HG03280 (cell line): ENCODE data around the gene HES5.

Source experiments
- ATAC-seq: cut with Tn5 transposase; IDR thresholded peaks from one replicate; pipeline ENCODE4 v1.9.1; 2021; ENCODE audit warnings: mild to moderate bottlenecking, moderate library complexity; ENCODE audit not compliant: unreplicated experiment

HES5 gene

DNA sequence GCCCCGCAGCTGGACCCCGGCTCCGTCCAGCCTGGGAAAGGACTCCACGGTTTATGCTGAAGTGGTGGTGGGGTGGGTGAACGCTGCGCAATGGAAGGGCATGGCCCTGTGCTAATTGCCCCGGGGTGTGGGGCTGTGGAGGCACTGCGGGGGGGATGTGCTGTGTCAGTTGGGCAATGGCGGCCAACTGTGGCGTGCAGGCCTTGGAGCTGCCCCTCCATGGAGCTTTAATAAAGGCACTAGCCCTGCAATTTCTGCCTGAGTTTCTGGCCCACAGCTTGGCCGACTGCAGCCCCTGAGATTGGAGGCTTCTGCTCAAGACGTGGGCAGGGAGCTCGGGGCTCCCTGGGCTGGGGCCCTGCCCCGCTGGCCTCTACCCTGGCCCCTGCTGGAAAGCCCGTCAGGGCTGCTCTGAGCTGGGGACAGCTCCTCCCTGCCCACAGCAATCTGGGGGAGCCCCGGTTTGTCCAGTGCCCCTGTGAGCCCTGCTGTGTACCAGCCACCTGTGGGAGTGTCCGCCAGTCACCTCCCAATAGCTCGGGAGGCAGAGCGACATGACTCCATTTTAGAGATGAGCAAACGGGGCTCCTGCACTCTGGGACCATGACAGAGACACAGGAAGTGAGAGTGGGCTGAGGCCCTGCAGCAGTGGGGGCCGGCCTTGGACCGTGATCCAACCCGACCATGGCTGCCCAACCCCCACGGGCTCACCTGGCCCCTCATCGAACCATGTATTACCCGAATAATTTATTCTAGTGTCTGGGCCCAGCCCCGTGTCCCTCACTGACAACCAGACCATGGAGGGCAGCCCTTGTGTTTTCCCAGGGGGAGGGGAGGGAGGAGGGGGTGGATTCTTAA, 17.4 kb upstream of the HES5 start:
- no peak for ATAC-seq

DNA sequence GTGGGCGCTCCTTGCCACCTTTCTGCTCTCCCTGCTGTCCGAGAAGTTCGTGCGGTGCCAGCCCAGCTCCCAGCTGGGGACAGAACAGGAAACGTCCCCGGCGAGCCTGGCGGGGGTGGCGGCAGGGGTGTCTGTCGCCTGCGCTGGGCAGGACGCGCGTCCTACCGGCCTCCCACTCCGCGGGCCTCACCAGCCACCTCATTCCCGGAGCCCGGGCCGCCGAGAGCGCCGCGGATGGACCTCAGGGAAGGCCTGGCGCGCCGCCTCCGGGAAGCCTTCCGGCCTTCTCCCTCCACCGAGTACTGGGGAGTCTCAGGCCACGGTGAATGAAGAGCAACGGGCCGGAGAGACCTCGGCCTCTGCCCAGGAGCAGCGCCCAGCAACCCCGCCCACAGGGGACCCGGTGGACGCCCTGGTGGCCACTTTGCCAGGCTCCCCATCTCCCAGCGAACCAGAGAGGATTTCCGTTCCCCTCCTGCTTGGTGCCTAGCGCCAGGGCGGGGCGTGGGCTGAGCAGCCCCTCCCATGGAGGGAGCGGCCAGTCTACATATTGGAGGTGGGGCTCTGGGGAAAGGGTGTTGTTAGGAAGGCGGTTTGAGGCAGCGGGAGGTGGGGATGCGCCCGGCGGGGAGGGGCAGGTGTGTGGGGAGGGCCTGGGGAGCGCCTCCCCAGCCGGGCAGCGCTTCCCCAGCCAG, 16.6 kb upstream of the HES5 start:
- ATAC-seq: peak; percentile 35

DNA sequence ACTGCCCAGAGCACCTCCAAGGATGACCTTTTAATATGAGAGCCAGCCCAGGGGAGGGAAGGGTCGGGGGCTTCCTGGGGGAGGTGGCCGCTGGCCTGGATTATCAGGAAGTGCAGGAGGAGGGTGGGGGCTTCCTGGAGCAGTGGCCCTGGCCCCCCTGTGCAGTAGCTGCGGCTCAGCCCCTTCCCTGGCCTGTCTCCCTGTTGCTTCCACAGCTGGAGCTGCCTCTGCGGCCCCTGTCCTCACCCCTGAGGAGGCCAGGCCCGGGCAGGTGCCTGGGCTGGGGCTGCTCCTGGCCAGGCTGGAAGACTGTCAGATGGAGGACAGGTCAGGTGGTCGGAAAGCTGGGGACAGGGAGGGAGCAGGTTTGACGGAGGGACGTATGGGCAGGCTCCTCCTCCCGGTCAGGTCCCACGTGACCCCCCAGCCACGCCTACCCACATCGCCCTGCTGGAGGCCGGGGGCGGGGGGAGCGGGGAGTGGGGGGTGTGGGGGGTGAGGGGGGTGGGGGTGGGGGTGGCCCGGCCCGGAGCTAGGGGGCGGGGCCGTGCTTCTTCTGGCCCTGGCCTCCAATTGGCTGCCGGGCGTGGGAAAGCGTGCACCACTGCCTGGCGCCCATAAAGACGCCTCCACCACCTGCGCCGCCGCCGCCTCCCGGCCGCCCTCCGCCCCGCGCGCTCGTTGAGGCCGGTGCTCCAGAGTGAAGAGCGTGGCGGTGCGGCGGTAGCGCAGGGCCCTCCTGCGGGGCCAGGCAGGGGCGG, 15.9 kb upstream of the HES5 start:
- peak; percentile 40 for ATAC-seq

DNA sequence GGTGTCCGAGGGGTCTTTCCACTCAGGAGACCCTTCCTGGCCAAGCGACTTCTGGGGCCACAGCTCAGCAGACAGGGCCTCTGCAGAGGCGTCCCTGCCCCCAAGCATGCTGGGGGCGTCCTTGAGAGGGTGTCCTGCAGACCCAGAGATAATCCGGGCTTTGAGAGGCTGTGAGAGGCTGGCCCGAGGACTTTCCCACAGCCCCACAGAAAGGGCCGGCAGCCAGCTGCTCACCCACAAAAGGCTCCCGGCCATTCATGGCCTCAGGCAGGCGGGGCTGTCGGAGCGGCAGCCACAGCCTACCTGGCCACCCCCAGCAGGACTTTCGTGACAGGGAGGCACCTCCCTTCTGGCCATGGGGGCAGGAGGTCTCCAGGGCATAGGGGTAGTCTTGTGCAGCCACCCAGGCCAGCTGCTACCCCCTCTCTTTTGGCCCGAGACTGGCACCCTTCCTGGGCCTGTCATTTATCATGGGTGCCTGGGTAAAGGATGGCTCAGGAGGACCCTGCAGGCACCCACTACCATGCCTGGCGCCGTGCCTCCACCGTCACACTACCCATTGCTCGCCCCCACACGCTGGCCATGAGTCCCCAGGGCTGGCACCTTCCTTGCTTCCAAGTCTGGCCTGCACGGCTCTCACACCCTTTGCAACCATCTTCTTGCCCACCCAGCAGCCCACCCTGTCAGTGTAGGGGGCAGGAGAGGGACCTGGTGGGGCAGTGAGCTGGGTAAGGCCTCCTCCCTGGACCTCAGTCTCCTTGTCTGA, 15.0 kb upstream of the HES5 start:
- ATAC-seq: no peak

DNA sequence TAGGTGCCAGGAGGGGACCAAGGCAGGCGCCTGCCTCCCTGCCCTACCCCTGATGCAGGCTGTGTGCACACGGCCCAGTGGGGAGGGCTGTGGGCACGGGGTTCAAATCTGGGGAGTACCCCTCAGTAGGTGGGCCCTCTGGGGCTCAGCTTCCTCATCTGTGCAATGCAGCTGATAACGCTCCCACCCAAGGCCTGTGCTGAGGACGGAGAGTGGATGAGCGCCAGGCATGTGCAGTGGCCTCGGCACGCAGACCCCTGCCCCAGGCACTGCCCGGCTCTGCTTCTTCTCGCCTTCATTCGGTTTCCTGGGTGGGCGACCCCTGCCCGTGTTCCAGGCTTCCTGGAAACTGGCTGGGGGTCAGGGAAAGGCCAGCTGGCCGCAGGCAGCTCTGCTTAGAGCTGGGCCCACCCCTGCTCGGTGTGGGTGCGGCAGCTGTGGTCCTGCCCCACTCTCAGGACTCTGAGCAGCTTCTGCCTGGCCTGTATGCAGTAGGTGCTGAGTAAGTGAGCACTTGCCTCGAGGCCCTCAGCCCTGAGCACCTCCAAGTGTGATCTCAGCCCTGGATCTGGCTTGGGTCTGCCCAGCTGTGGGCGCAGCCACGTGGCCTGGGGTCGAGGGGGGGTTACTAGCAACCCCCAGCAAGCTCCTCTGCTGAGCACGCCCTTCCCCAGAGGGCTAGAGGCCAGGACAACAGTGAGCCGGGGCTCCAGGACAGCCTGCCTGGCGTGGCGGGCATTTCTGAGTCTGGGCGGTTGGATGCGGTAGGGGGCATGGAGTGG, 14.2 kb upstream of the HES5 start:
- no peak for ATAC-seq

DNA sequence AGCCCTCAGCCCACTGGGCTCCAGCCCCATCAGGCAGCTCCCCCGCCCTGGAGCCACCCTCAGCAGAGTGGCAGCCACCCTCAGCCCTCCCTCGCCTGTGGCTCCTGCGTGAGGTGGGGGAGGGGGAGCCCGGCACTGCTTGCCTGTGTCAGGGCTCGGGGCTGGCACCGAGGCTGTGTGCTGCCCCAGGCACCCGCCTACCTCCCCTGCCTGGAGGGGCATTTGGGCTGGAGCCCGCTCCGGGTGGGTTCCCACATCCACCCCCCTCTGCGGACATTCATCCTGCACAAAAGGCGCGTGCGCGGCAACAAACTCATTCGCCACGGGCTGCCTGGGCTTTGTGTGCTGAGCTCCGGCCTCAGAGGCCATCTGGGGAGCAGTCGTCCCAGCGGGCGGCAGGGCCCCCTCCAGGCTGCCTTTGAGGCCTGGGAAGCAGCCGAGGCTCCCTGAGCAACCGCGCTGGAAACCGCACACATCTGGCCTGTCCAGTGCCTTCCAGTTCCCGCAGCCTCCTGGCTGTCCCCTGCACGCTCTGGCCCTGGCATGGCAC, 13.6 kb upstream of the HES5 start:
- no peak for ATAC-seq

DNA sequence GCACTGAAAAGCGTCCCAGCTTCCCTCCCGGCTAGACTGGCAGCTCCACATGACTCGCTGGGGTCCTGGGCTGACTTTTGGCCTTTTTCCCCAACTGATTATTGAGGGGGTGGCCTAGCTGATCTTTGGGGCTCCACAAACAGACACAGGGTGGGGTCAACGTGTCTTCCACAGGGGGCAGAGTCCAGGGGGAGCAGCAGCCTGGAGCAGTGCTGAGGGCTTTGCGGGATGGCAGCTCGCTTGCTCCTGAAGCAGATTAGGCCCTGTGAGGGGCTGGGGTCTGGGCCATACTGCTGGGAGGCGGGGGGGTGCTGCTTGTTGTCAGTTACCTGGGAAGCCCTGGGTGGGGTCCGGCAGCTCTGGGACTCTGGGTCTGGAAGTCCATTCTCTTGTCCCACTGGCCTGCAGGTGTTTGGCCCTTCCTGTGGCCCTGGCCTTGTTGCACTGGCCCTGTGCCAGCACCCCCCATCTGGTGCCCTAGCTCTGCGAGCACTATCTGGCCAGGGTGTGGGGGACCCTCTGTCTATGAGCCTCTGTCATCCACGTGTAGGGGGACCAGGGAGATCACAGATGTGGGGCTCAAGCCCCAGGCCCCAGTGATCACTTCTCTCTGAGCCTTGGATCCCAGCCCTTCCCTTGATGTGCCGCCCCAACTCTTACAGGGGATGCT, 12.3 kb upstream of the HES5 start:
- ATAC-seq: no peak

DNA sequence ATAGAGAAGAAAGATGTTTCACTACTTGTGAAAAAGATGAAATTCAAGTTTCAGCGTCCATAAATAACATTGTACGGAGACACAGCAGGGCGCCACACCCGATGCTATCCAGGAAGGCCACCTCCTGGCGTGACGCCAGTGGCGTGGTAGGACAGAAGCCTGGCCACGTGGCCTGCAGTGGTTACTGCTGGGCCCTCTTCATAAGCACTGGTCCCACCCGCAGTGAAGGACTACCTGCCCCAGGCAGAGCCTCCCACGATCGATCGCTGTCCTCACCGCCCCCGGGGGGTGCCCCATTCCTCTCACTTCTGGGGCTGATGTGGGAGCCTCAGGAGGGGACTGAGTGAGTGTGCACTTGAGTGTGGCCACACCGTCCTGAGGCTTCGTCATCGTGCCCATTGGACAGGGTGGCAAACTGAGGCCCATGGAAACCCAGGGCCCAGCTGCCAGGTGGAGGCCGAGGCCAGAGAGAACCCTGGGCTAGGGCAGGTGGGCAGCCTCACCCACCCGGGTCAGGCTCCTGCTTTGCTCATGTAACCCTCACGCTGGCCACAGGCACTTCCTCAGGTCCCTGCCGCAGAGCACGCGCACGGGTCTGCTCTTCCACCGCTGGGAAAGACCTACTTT, 11.7 kb upstream of the HES5 start:
- no peak for ATAC-seq

DNA sequence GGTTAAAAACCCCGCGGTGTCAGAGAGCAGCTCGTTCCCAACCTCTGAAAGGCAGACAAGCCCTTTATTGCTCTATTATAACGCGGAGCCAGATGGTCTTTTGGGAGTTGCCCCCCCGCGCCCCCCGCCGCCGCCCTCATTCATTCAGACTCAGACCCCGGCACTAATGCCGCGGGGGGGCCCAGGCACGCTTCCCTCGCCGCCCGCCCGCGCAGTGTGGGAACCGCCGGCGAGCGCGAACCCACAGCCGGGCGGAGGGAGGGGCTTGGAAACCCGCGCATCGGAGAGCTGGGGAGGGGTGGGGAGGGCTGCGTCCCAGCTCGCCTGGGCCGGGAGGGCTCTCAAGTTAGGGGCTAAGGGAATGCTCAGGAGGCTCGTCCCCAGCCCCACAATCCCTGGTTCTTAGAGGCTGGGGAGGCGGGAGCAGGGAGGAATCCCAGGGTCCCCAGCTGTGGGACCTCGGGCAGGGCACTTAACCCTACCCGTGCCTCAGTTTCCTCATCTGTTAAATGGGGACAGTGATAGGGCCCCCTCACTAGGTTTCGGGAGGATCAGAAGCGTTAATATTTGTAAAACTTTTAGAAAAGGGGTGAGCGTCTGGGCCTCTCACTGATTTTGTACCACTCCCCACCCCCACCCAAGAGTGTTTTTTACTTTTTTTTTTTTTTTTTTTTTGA, 10.9 kb upstream of the HES5 start:
- no peak for ATAC-seq

DNA sequence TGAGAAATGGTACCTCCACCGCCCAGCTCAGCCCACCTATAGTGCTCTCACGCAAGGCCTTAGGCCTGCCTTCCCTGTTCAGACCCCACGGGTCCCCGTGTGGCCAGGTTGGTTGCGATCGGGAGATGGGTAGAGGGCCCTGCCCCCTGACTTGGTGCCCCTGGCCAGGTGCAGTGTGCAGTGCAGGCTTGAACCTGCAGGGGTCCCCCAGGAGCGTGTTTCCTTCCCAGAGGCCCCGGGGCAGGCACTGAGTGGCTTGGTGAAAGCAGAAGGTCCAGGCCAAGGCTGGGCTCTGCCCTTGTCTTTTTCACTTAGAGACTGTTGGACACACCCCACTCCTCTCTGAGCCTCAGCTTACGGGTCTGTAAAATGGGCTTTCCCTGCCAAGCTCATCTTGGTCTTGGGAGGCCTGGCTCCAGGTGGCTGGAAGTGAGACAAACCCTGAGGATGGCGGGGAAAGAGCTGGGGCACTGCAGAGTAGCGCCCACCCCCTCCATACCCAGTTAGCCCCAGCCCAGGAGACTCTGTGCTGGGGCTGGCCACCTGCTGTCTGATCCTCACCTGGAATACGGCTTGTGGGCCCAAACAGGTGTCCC, 9.3 kb upstream of the HES5 start:
- ATAC-seq: no peak

DNA sequence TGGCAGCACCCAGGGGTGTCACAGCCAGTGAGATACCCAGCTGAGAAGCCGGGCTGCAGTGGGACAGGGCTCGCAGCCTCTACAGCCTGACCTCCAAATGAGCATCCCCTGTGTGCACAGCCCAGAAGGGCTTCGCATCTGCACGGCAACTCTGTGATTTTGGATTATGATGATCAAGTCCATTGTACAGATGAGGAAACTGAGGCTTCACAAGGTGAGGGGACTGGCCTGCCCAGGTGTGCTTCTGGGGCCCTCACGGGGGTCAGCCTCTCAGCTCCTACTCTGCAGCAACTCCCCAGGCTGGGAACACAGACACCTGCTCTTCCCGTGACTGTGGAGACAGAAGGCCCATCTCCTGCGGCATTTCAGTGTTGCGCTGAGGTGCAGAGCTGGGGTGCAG, 8.8 kb upstream of the HES5 start:
- ATAC-seq: no peak

DNA sequence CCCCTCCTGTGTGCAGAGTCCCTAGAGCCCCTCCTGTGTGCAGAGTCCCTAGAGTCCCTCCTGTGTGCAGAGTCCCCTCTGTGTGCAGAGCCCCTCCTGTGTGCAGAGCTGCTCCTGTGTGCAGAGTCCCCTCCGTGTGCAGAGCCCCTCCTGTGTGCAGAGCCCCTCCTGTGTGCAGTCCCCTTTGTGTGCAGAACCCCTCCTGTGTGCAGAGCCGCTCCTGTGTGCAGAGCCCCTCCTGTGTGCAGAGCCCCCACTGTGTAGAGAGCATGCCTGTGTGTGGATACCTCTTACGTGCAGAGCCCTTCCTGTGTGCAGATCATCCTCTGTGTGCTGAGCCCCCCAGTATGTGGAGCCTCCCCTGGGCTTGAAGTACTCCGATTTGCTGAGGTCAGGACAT, 8.3 kb upstream of the HES5 start:
- ATAC-seq: no peak

DNA sequence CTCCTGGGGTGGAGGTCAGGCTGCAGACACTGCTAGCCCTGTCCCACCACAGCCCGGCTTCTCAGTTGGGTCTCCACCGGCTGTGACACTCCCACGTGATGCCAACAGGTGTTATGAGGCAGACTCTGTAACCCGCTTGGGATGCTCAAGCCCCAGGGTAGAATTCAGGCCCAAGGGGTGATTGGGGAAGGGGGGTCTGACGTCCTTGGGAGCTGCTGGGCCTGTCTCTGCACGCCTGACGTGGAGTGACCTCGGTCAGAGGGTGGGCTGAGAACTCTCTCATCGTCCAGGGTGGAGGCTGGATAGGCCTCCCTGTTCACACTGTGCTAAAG, 7.7 kb upstream of the HES5 start:
- no peak for ATAC-seq

DNA sequence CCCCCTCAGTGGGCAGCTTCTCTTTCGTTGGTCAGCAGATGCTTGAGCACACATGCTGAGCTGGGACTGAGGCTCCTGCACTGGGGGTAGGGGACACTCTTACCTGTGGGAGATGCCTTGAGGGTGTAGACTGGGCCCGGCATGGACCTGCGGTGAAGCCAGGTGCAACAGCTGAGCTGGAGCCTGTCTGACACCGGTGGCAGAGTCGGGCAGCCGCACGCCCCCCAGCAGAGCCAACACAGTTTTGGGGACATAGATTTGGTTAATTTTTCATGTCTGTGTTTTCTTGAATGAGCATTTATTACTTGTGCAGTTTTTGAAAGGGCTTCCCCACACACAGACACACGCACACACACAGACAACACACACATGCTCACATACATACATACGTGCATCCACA, 5.9 kb upstream of the HES5 start:
- no peak for ATAC-seq

DNA sequence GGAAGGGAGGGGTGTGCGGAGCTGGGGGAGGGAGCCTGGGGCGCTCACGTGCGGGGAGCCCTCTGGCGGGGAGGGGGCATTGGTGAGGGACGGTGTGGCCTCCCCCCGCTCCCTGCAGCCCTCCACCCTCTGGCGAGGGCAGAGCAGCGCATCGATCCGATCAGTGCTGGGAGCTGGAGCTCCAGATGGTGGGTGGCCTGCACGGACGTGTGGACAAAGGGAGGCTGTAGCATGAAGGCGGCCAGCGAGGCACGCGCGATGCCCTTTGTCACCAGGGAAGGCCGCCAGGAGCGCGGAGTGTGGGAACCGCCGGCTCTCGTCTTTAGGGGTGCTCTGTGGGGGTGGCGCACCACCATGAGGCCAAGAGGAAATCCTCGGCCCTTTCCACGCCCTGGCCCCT, 5.4 kb upstream of the HES5 start:
- ATAC-seq: no peak

DNA sequence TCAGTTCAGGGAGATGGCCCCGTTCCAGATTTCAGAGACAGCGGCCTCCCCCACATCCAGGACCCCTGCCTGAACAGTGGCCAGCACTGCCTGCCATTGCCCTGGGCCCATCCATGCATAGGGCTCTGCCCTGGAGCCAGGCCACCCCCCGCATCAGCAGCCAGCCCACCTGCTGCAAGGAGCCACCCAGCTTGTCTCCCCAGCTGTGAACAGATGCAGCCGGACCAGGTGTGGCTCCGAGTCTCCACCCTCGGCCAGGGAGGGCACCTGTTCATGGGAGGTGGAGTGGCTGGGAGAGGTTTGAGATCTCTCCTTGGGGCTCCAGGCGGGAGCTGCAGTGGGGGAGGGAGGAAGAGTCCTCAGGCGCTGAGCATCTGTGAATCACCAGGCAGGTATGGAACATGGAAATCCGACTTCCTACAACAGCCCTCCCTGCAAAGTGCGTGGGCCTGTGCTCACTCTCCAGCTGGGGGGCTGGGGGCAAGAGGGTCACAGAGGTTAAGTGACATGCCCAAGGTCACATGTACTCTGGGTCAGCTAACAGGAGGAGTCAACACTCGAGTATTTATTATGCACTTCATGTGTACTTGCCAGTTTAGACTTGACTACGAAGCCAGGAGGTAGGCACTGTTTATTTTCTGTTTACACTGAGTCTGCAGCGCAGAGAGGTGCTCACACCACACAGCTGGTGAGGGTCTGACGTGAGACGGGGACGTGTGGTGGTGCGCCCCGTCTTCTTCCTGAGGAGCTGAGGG, 4.8 kb upstream of the HES5 start:
- ATAC-seq: no peak

DNA sequence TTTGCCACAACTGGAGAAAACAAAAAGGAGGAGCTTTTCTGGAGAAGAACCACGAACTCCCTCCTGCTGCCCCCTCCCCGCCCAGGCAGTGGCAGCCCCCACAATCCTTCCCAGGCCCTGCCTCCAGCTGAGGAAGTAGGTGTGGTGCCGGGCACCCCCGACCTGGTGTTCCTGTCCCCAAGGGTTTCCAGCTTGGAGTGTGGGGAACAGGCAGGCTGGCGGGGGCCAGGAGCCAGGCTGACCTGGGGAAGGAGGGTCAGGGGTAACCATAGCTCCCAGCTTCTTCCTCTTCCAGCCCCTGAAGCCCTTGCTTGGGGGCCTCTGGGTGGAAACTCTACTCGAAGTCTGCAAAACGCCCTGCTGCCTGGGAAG, 4.2 kb upstream of the HES5 start:
- ATAC-seq: no peak

DNA sequence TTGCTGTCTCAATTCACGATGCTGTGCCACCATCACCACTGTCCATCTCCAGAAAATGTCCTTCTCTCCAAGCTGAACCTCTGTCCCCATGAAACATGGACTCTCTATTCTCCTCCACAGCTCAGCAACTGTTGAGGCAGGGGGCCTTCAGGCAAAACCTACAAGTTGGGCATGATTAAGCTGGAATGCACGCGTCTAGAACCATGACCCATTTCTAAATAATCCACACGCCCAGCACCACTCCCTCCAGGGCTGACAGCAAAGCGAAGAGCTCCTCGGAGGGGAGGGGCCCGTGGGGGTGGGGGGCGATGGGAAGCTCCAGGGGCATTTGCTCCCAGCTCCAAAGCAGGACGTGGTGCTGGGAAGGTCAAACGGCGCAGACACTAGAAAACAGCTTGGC, 3.3 kb upstream of the HES5 start:
- ATAC-seq: no peak
